Measurements from ENCODE around the gene QRICH1. TPM values are rescaled to one million over a fixed set of nuclear protein-coding genes. Genes with fewer than 3 reads are reported as not detected.

QRICH1 gene, protein sequence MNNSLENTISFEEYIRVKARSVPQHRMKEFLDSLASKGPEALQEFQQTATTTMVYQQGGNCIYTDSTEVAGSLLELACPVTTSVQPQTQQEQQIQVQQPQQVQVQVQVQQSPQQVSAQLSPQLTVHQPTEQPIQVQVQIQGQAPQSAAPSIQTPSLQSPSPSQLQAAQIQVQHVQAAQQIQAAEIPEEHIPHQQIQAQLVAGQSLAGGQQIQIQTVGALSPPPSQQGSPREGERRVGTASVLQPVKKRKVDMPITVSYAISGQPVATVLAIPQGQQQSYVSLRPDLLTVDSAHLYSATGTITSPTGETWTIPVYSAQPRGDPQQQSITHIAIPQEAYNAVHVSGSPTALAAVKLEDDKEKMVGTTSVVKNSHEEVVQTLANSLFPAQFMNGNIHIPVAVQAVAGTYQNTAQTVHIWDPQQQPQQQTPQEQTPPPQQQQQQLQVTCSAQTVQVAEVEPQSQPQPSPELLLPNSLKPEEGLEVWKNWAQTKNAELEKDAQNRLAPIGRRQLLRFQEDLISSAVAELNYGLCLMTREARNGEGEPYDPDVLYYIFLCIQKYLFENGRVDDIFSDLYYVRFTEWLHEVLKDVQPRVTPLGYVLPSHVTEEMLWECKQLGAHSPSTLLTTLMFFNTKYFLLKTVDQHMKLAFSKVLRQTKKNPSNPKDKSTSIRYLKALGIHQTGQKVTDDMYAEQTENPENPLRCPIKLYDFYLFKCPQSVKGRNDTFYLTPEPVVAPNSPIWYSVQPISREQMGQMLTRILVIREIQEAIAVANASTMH
- 149 and 274 TPM in 2 replicates for total RNA-seq

DNA sequence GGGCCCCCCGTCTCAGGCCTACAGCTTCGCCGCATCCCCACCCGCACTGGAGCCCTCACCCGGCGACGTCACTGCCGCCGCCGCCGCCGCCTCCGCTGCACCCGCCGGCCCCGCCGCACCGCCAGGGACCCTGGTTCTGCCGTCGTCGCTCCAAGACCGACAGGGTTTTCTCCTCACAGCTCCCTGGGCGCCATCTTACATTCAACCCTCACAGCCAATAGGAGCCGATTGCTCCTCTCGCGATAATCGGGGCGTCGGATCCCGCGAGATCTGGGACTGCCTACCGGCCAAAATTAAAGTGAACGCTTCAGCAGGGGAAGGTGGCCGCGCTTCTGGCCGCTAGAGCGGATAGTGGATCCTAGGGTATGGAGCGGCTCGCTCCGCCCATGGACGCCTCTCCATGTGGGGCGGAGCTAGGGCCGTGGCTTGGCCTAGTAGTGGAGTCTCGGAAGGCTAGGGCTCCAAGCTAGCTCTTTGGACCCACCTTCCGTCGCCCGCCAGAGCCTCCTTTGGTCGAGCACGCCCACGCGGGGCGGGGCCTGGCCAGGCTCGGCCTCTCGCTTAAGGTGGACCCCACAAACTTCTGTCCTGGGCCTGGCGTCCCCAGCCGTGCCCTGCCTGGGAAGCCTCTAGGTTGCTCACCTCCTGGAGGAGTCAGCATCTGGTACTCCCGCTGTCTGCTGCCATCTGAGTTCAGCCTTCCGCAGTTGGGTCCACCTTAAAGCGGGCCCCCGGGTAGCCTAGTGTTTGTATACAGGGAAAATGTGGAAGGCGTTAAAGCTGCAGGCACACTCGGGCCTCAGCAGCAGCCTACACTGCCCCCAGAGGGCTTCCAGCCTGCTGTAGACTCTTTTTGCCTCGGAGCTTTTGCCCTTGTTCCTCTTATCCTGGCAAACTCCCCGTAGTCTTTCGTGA lies at the start of gene QRICH1:
QRICH1 (minus strand) TSS at position 219 of the 915 bp plus-strand sequence. CDS start 17,054 bp downstream, outside the sequence.

GRCh38 chr3:49132437-49133225 lies 38.8 kb upstream of the QRICH1 start, which contains the start of gene LAMB2:
LAMB2 (minus strand) TSS chr3:49133050; CDS start chr3:49132867, 183 bp downstream.

DNA sequence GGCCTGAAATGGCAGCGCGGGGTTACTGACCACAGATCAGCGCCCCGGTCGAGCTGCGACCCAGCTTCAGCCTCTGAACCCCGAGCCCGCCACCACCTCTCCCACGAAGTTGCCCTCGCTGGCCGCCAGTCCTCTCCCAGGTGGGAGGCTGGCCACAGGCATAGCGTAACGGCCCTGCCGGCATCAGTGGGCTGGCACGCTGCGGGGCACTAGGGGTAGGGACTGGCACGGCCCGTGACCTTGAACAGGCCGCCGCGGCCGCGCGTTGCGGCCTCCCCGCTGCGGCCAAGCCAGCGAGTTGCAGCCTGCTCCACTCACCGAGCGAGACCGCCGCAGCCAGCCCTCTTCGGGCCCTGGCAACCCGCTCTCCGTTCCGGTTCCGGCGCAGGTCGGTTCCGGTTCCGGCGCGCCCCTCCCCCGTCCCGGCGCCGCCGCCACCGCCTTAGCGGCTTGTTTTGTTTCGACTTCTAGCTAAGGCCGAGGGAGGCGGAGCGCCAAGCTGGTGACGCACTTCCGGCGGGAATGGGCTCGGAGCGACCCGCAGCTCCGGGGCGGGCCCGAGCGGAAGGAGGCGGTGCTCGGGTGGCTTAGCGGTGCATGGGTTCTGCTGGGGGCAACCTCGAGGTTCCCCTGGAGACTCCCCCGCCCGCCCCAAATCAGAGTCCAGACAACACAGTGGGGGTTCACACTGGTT lies 26.7 kb upstream of the QRICH1 start, which contains the start of gene USP19:
USP19 (minus strand) TSS at position 386 of the 694 bp plus-strand sequence. CDS start 1,678 bp downstream, outside the sequence.

DNA sequence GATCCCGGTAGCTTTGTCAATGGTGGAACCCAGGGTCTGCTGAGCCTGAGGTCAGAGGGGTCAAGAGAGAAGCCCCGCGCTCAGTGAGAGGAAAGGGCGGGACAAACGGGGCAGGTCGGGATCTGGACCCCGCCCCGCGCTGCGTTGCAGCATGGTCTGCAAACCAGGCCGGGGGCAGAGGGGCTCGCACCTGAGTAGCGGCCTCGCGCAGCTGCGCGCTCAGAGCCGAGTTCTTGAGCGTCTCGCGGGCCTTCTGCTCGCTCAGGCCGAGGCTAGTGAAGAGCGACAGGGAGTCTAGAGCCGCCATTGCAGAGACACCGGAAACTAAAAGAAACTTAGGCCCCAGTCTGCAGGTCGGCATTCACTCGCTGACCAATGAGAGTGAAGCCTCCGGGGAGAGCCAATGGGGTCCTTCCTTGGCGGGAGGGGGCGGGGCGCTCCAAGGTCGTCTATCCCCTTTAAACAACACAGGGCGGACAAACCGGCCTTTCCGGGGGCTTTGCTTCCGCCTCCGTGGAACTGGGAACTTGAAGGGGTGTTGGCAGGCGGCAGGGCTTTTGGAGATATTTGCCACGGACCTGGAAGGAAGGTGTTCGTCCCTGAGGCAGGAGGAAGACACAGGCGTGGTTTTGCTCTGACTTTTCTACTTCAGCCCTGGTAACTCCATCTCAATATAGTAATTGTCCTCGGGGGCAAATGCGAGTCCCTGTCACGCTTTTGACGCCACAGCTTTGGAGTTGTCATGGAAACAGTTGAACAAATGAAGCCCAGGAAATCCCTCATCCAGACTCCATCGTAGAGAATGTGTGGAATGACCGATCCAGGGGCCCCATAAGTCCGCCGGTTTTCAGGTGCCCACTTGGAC lies 10.8 kb upstream of the QRICH1 start, which contains the start of gene QARS1:
QARS1 (minus strand) TSS at position 331 of the 865 bp plus-strand sequence; CDS start at position 307, 24 bp downstream.

GRCh38 chr3:49028673-49029562 lies 65.0 kb downstream of the QRICH1 start, which contains the start of gene IMPDH2:
IMPDH2 (minus strand) TSS chr3:49029398; CDS start chr3:49029350, 48 bp downstream.

GRCh38 chr3:49021813-49022687 lies 71.8 kb downstream of the QRICH1 start, which contains the start of gene NDUFAF3:
NDUFAF3 (plus strand) TSS chr3:49022121; CDS start chr3:49022145, 24 bp downstream.

DNA sequence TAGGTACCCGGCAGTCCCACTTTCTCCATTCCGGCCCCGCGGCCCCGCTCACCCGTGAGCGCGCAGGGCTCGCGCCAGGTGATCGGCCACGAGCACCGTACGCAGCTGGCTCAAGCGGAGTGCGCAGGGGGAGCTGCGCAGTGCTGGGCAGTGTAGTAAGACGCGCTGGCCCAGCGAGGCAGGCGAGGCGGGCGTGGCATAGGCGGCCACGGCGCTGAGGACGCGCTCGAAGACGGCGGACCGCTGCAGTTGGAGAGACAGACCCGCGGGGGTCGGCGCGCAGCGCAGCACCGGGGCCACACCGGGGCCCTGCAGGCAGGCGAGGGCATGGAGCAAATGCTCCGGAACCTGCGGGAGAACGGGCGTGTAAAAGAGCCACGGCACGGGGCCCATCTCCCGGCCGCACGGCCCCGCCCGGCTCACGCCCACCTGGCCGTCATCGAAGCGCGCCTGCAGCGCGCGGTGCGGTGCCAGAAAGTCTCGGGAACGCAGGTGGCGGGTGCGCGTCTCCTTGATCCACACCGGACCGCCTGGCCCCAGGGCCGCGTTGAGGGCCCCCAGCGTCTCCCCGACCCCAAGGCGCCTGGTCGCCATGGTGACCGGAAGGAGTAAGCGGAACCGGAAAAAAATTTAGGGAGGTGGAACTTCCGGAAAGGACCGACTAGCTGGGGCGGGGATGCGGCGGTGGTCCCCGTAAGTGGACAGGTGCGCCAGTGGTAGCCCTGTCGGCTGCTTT lies 75.7 kb downstream of the QRICH1 start, which contains the start of gene DALRD3:
DALRD3 (minus strand) TSS at position 610 of the 736 bp plus-strand sequence; CDS start at position 594, 16 bp downstream.

DNA sequence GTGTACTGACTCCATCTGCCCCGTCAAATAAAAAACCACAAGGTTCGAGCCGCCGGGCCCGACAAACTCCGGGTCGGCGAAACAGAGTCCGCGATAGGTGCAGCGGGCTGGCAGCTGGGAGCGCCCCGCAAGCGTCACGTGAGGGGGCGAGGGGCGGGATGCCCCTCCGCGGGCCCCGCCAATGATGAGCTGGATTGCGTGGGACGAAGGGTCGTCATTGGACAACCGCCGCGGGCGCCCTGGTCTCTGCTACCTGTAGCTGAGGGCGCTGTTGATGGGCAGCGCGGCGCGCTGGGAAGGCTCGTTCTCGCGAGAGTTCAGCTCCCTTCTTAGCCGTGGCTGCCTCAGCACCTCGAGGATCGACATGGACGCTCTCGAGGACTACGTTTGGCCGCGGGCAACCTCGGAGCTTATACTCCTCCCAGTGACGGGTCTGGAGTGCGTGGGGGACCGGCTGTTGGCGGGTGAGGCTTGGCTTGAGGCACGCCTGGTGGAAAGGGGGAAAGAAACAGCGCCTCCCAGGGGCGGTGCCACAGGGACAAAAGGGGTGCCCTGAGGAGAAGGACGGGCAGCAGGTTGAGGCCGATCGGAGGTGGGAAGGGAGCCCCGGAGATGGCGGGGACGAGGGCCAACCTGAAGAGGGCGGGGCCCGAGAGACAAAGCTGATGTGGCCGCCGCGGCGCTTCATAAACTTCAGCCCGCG lies 86.7 kb downstream of the QRICH1 start, which contains the start of gene WDR6:
WDR6 (plus strand) TSS at position 324 of the 703 bp plus-strand sequence; CDS start at position 365, 41 bp downstream.

GRCh38 chr3:48989796-48990635 lies 103.9 kb downstream of the QRICH1 start, which contains the start of gene P4HTM:
P4HTM (plus strand) TSS chr3:48990241; CDS start chr3:48990257, 16 bp downstream.

Small RNA genes lying within 50 kb of the gene (small RNA-seq; reads per million reads assigned to genes)
- gene MIR191 (17,944 reads per million, percentile 100 among the genes with 10 or more reads in this experiment), gene MIR425 (800 reads per million, percentile 99 among the genes with 10 or more reads in this experiment), gene RN7SL182P (not detected)

Other genes with a start within 250 kb of the QRICH1 start
- gene PRKAR2A, start 246.2 kb downstream of the QRICH1 start, total RNA-seq, result 58.5 and 71.6 TPM in 2 replicates
- 14.4 and 15.2 TPM in 2 replicates for gene SLC25A20, start 195.2 kb downstream of the QRICH1 start, total RNA-seq
- gene ARIH2, start 175.2 kb downstream of the QRICH1 start, total RNA-seq, result 70.8 and 74.8 TPM in 2 replicates
- 9.9 and 16.7 TPM in 2 replicates for gene P4HTM, start 103.8 kb downstream of the QRICH1 start, total RNA-seq
- 91.5 and 96.8 TPM in 2 replicates for gene WDR6, start 86.7 kb downstream of the QRICH1 start, total RNA-seq
- 36.5 and 43.1 TPM in 2 replicates for gene DALRD3, start 75.5 kb downstream of the QRICH1 start, total RNA-seq
- 35.7 and 57.2 TPM in 2 replicates for gene NDUFAF3, start 72.0 kb downstream of the QRICH1 start, total RNA-seq
- 292 and 320 TPM in 2 replicates for gene IMPDH2, start 64.7 kb downstream of the QRICH1 start, total RNA-seq
- gene QARS1, start 10.7 kb upstream of the QRICH1 start, total RNA-seq, result 374 and 481 TPM in 2 replicates
- 29.6 and 30.1 TPM in 2 replicates for gene USP19, start 26.8 kb upstream of the QRICH1 start, total RNA-seq
- 255 and 353 TPM in 2 replicates for gene LAMB2, start 39.0 kb upstream of the QRICH1 start, total RNA-seq
- 23.6 and 31.0 TPM in 2 replicates for gene CCDC71, start 72.3 kb upstream of the QRICH1 start, total RNA-seq
- gene KLHDC8B, start 77.5 kb upstream of the QRICH1 start, total RNA-seq, result 35.9 and 37.5 TPM in 2 replicates
- 0.98 and 1.9 TPM in 2 replicates for gene C3orf62, start 183.2 kb upstream of the QRICH1 start, total RNA-seq
- 25.2 and 27.6 TPM in 2 replicates for gene USP4, start 246.0 kb upstream of the QRICH1 start, total RNA-seq